K562 (cell line): ENCODE data around the gene MYADML2. TPM values are rescaled to one million over a fixed set of nuclear protein-coding genes. Genes with fewer than 3 reads are reported as not detected.

ENCODE experiments used
- BRF2 ChIP-seq: IDR thresholded peaks from 3 replicates; pipeline ENCODE4 v1.6.1; 2011; ENCODE audit warnings: borderline replicate concordance, mild to moderate bottlenecking; ENCODE audit not compliant: insufficient read length, insufficient read depth
- CCAR2 ChIP-seq: fragments of 200-400 bp; formaldehyde crosslinking; IDR thresholded peaks from 2 replicates; pipeline ENCODE4 v1.6.1; 2017; ENCODE audit warnings: mild to moderate bottlenecking, low read depth, low read length
- CTBP1 ChIP-seq: fragments of 450-650 bp; IDR thresholded peaks from 2 replicates; pipeline ENCODE4 v1.6.1; 2016; ENCODE audit warnings: borderline replicate concordance
- JUND ChIP-seq, 2 experiments: IDR thresholded peaks; 2 replicates in 1 of 2; 3 replicates in 1 of 2; pipeline ENCODE4 v1.6.1; 2011; ENCODE audit warnings: borderline replicate concordance in 2 of 2, low read depth in 2 of 2, low read length in 2 of 2, improper control_type of control experiment in 1 of 2, missing biosample characterization in 1 of 2, missing genetic modification characterization in 1 of 2, missing genetic modification reagents in 1 of 2
- MGA ChIP-seq: fragments of 450-650 bp; IDR thresholded peaks from 2 replicates; pipeline ENCODE4 v1.6.1; 2016; ENCODE audit warnings: mild to moderate bottlenecking, moderate library complexity
- RBFOX2 ChIP-seq: fragments of 200-400 bp; formaldehyde crosslinking; IDR thresholded peaks from 2 replicates; pipeline ENCODE4 v1.6.1; 2017; ENCODE audit warnings: low read depth, mild to moderate bottlenecking, low read length, moderate library complexity
- RCOR1 ChIP-seq, 2 experiments: IDR thresholded peaks; 2 replicates each; pipeline ENCODE4 v1.6.1; 2012; ENCODE audit warnings: low read depth in 2 of 2, low read length in 2 of 2, borderline replicate concordance in 1 of 2, improper control_type of control experiment in 1 of 2
- VEZF1 ChIP-seq: fragments of 200-800 bp; sonication (Bioruptor generic); IDR thresholded peaks from 2 replicates; pipeline ENCODE4 v1.6.1; 2017; ENCODE audit warnings: missing genetic modification characterization, missing compliant biosample characterization
- ZNF253 ChIP-seq: fragments of 250-450 bp; sonication (Bioruptor Pico); conservative IDR thresholded peaks from 2 replicates; pipeline ENCODE4 v1.6.1; 2021; ENCODE audit warnings: mild to moderate bottlenecking
- ZNF282 ChIP-seq: sonication (generic); formaldehyde crosslinking; IDR thresholded peaks from 2 replicates; pipeline ENCODE4 v1.8.1; 2023; ENCODE audit warnings: missing genetic modification reagents
- ZNF395 ChIP-seq: fragments of 200-800 bp; sonication (Bioruptor generic); IDR thresholded peaks from 2 replicates; pipeline ENCODE4 v1.6.1; 2017; ENCODE audit warnings: missing genetic modification characterization, missing compliant biosample characterization
- polyA plus RNA-seq, 8 experiments: library from polyadenylated mRNA; depleted of rRNA in 4 of 8; stranded (reverse) in 5 of 8; unstranded in 3 of 8; fragments of >200 nt; fragmentation: Nextera tagmentation in 2 of 8; fragmentation: Illumina TruSeq in 1 of 8; extraction: Ambion mirVana in 2 of 8; extraction: Trizol in 1 of 8; gene quantifications; 2 replicates each; pipeline versions ENCODE4 v1.2.1 to v1.2.3, GENCODE V29; 2011 to 2014; ENCODE audit warnings: inconsistent platforms in 1 of 8, missing spikeins in 1 of 8
- total RNA-seq, 7 experiments: library from RNA; depleted of rRNA in 6 of 7; stranded (reverse); fragments of >200 nt in 6 of 7; fragmentation: Illumina TruSeq in 2 of 7; extraction: Trizol in 2 of 7; gene quantifications; 2 replicates each; pipeline versions ENCODE4 v1.2.1 to v1.2.3, GENCODE V29; 2011 to 2021; ENCODE audit warnings: low replicate concordance in 1 of 7

MYADML2 gene
- total and polyA plus RNA-seq, 9 of the 15 experiments (the other 6 are each of a cell fraction or from before 2014, with no cell fraction given), result not detected

GRCh38 chr17:81927152-81927652 lies 19.8 kb downstream of the MYADML2 start (continued):
- TF ChIP-seq BRF2 (no peak), VEZF1 (CRISPR knock-in tag) (peak; percentile 78), RBFOX2 (peak; percentile 70), ZNF395 (CRISPR knock-in tag) (no peak), JUND (IDR thresholded peaks at IDR 0.05; ENCODE audit: borderline replicate concordance, low read depth, low read length) (no peak), JUND (tag; IDR thresholded peaks at IDR 0.05; ENCODE audit: borderline replicate concordance, low read depth, low read length) (no peak), CTBP1 (no peak), MGA (no peak), ZNF253 (CRISPR knock-in tag) (no peak), ZNF282 (CRISPR knock-in tag) (no peak), CCAR2 (no peak), RCOR1 (IDR thresholded peaks at IDR 0.05; ENCODE audit: borderline replicate concordance in 1 of 2, low read depth in 2 of 2, low read length in 2 of 2) (no peak)
